ENCODE measurements around the gene TTLL6.
A peak's percentile ranks its signal among the peaks of the same experiment; 100 is the strongest.

Gene TTLL6

GRCh38 chr17:48735062-48735351, 82.0 kb downstream of the TTLL6 start:
- TF ChIP-seq CTCF (IDR thresholded peaks at IDR 0.05), result no peak
- H3K27me3 ChIP-seq, result peaks cover 0 to 98% of the 10 kb centered on the region in 2 donors
- intact Hi-C loops (cut with DNase I; ENCODE audit: low total_unique reads), result no loop called here
- H3K4me1 ChIP-seq, result peaks cover 0 to 14% (median 4%) of the 10 kb centered on the region in 4 donors
- H3K4me3 ChIP-seq, result no peak overlapping the region
- DNase-seq, result no peak
- H3K36me3 ChIP-seq, result no peaks in the 10 kb centered on the region
- H3K27ac ChIP-seq, result no peak overlapping the region
- no peaks in the 10 kb centered on the region for H3K9me3 ChIP-seq

DNA sequence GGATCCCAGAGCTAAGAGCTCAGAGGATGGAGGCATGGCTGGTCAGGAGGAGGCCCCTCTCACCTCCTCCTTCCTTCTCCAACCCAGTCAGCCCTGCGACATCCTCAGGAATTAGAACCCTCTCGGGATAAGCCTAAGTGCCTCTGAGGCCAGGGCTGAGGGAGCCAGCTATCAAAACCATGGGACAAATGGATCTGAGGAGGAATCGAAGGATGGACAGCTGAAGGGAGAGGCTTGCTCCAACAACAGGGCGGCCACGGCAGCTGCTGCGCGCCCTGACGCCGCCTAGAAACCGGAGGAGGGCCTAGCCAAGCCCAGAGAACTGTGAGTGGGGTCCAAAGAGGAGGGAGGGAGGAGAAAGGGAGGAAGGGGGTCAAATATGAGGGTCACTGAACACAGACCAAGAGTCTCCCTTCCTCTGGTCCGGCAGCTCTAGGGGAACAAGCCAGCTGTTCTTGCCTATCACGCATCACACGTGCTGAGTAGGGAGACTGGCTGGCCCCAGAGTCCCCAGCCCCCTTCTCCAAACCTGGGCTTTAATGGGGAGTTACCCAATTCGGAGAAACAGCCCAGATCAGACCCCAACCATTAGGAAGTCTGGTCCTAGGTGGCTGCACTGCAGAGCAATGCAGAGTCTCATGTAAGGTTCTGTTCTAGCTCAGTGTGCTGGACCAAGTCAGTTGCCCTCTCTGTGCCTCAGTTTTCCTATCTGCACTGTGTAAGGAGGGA, 82.5 kb downstream of the TTLL6 start:
- Histone ChIP-seq H3K4me1 (peaks cover 0 to 14% (median 4%) of the 10 kb centered on the region in 4 donors), H3K27me3 (peaks cover 0 to 98% of the 10 kb centered on the region in 2 donors), H3K36me3 (no peaks in the 10 kb centered on the region), H3K4me3 (no peak overlapping the region), H3K9me3 (no peaks in the 10 kb centered on the region), H3K27ac (no peak overlapping the region)
- DNase-seq, result no peak
- intact Hi-C loops (cut with DNase I; ENCODE audit: low total_unique reads), result no loop called here
- TF ChIP-seq CTCF (IDR thresholded peaks at IDR 0.05), result no peak

GRCh38 chr17:48733632-48734328, 83.2 kb downstream of the TTLL6 start:
- no peak overlapping the region for H3K27ac ChIP-seq
- no peak overlapping the region for H3K4me3 ChIP-seq
- no peaks in the 10 kb centered on the region for H3K36me3 ChIP-seq
- intact Hi-C loops (cut with DNase I; ENCODE audit: low total_unique reads), result no loop called here
- TF ChIP-seq CTCF (IDR thresholded peaks at IDR 0.05), result no peak
- H3K9me3 ChIP-seq, result no peaks in the 10 kb centered on the region
- H3K27me3 ChIP-seq, result peaks cover 0 to 98% of the 10 kb centered on the region in 2 donors
- H3K4me1 ChIP-seq, result peaks cover 0 to 19% (median 8%) of the 10 kb centered on the region in 4 donors
- peak in 1 of 2 donors; percentile 23 for DNase-seq

- intact Hi-C loops (cut with DNase I; ENCODE audit: low total_unique reads), result no loop called here
- Histone ChIP-seq H3K4me1 (peaks cover 0 to 27% (median 15%) of the 10 kb centered on the region in 4 donors), H3K9me3 (no peaks in the 10 kb centered on the region), H3K4me3 (no peak overlapping the region), H3K36me3 (no peaks in the 10 kb centered on the region), H3K27me3 (peaks cover 0 to 98% of the 10 kb centered on the region in 2 donors), H3K27ac (no peak overlapping the region)
- peak in 1 of 2 donors; percentile 53 for DNase-seq
- no peak for TF ChIP-seq CTCF (IDR thresholded peaks at IDR 0.05)
Observed at GRCh38 chr17:48732688-48733629, 84.1 kb downstream of the TTLL6 start.

- no peak for TF ChIP-seq CTCF (IDR thresholded peaks at IDR 0.05)
- Histone ChIP-seq H3K27me3 (peaks cover 2 to 100% of the 10 kb centered on the region in 2 donors), H3K4me1 (peaks cover 0 to 27% (median 15%) of the 10 kb centered on the region in 4 donors), H3K36me3 (no peaks in the 10 kb centered on the region), H3K9me3 (no peaks in the 10 kb centered on the region), H3K4me3 (no peak overlapping the region), H3K27ac (no peak overlapping the region)
- no peak for DNase-seq
- intact Hi-C loops (cut with DNase I; ENCODE audit: low total_unique reads), result no loop called here
Observed at GRCh38 chr17:48731355-48731754, 85.7 kb downstream of the TTLL6 start.
